Mammary epithelial cell (primary cell): ENCODE data around the gene PLPPR1.

Experiments used
- CTCF ChIP-seq, 2 donors: IDR thresholded peaks in 1 of 2; conservative IDR thresholded peaks in 1 of 2; 2 replicates each; pipeline ENCODE4 v1.5.1; 2011 to 2012; ENCODE audit warnings: inconsistent platforms in 2 of 2, low read length in 2 of 2, mild to moderate bottlenecking in 2 of 2, control low read depth in 1 of 2, low read depth in 1 of 2; ENCODE audit not compliant: insufficient read depth in 1 of 2; ENCODE audit errors: extremely low read depth in 1 of 2
- EZH2 ChIP-seq: IDR thresholded peaks from 2 replicates; pipeline ENCODE4 v1.6.1; 2012; ENCODE audit warnings: low read length, inconsistent platforms, borderline replicate concordance

DNA sequence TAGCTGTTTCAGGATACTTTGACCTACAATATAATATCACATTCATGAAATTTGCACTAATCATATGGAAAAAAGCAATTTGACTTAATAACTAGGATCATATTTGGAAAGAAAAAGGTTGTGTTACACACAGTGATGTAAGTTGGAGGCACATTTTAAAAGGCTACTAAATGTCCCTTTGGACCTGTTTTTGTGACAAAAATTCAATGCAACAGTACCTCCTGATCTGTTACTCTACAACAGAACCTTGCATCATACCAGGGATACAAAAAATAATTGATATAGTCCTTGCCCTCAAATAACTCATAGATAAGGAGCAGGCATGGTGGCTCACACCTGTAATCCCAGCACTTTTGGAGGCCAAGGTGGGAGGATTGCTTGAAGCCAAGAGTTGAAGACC is 289.2 kb downstream of the PLPPR1 start:
- TF ChIP-seq CTCF (conservative IDR thresholded peaks at IDR 0.05 in 1 of 2, IDR thresholded peaks at IDR 0.05 in 1 of 2; ENCODE audit: extremely low read depth in 1 of 2, insufficient read depth in 1 of 2, low read depth in 1 of 2, low read length in 2 of 2) (no peak), EZH2 (no peak)
